Hepatocyte (in vitro differentiated cells): Measurements from ENCODE around the gene NEURL2.

Source experiments
- EZH2 ChIP-seq: fragments of 200-600 bp; sonication (generic); IDR thresholded peaks from 2 replicates; pipeline ENCODE4 v1.6.1; 2016; ENCODE audit warnings: antibody characterized with exemption, mild to moderate bottlenecking, borderline replicate concordance
- EZH2phosphoT487 ChIP-seq: fragments of 200-600 bp; sonication (generic); IDR thresholded peaks from one replicate; pipeline ENCODE4 v1.6.1; 2018; ENCODE audit warnings: antibody characterized with exemption, mild to moderate bottlenecking, low read depth, moderate library complexity; ENCODE audit not compliant: unreplicated experiment, severe bottlenecking
- TF ChIP-seq, protein P1 (sequence below): fragments of 200-600 bp; sonication (generic); IDR thresholded peaks from 2 replicates; pipeline ENCODE4 v1.5.1; 2016; ENCODE audit warnings: antibody characterized with exemption, mild to moderate bottlenecking; ENCODE audit not compliant: poor library complexity

DNA sequence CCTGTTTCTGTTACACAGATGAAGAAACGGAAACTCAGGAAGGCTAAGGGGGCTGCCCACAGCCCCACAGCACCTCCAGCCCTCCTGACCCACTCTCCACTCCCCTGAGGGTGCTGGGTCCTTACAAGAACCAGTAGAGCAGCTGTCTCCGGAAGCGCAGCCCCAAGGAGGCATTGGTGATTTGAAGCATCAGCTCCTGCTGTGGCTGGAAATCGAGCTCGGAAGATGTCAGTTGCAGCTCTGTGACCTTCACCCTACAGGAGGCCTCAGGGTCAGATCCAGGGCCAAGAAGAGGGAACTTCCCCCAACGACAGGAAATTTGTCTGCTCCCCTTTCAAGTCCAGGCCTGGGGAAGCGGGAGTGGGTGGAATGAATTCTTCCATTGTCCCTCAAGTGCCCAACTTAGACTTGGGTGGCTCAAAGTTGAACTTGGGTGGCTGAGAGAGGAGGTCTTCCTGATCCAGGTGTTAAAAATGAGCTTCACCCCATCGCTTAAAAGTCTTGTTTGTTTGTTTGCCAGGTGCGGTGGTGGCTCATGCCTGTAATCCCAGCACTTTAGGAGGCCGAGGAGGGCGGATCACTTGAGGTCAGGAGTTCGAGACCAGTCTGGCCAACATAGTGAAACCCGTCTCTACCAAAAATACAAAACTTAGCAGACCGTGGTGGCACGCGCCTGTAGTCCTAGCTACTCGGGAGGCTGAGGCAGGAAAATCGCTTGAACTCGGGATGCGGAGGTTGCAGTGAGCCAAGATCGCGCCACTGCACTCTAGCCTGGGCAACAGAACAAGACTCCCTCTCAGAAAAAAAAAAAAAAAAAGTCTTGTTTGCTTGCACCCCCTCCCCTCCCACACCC is 19.0 kb upstream of the NEURL2 start:
- TF ChIP-seq EZH2 (no peak), EZH2phosphoT487 (no peak)
- TF ChIP-seq, protein P1, sequence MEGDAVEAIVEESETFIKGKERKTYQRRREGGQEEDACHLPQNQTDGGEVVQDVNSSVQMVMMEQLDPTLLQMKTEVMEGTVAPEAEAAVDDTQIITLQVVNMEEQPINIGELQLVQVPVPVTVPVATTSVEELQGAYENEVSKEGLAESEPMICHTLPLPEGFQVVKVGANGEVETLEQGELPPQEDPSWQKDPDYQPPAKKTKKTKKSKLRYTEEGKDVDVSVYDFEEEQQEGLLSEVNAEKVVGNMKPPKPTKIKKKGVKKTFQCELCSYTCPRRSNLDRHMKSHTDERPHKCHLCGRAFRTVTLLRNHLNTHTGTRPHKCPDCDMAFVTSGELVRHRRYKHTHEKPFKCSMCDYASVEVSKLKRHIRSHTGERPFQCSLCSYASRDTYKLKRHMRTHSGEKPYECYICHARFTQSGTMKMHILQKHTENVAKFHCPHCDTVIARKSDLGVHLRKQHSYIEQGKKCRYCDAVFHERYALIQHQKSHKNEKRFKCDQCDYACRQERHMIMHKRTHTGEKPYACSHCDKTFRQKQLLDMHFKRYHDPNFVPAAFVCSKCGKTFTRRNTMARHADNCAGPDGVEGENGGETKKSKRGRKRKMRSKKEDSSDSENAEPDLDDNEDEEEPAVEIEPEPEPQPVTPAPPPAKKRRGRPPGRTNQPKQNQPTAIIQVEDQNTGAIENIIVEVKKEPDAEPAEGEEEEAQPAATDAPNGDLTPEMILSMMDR, result no peak
